GM11168 (cell line): ENCODE measurements around the gene LSP1.

Experiments used
- in situ Hi-C: fragments of 300-500 bp; cut with MboI; formaldehyde crosslinking; loops from one replicate; pipeline ENCODE4 v1.12.0; 2022; ENCODE audit warnings: low sequenced_read_pairs; ENCODE audit not compliant: unreplicated experiment

LSP1 gene

DNA sequence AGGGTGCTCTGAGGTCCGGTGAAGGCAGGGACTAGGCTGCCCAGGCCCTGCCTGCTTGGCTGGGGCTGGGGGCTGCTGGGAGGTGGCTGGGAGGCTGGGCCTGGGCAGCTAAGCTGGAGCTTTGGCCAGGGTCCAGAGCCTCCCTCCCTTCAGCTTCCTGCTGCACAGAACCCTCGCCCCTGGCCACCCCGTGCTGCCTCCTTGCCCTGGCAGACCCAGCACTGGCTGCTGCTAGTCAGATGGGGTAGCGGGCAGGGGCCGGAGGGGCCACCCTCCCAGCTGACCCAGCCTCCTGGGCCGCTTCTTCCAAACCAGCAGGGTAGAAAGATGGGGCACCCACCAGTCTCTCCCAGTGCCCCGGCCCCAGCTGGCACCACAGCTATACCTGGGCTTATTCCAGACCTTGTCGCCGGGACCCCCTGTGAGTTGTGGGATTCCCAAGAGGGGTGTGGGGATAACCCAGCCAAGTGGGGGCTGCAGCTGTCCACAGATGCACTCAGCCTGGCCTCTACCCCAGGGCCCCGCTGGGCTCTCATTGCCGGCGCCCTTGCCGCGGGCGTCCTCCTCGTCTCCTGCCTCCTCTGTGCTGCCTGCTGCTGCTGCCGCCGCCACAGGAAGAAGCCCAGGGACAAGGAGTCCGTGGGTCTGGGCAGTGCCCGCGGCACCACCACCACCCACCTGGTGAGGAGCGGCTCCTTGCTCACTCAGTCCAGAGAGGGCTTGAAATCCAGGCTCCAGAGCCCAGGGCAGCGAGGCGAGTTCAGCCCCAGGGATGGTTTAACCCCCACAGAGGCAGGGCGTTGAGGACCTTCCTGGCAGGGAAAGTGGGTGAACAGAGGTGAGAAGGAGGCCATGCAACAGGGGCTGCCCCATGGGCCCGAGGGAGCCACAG lies 17.9 kb upstream of the LSP1 start, which contains the start of gene SYT8:
TSS of gene SYT8 (plus strand) at position 212 of the 892 bp plus-strand sequence. CDS start at position 328, 116 bp downstream.
- in situ Hi-C loops: no loop called here

DNA sequence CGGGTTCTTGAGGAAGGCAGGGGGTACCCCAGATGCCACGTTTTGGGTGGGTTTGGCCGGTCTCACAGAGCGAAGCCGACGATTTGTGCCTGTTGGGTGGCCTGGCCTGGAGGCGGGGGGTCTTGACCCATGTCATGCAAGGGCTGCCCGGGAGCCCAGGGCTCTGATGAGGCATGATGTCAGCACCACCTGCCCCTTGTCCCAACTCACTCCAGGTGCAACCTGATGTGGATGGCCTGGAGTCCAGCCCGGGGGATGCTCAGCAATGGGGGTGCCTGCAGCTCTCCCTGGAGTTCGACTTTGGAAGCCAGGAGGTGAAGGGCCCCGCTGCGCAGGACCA lies 17.2 kb upstream of the LSP1 start:
- in situ Hi-C loops: no loop called here

DNA sequence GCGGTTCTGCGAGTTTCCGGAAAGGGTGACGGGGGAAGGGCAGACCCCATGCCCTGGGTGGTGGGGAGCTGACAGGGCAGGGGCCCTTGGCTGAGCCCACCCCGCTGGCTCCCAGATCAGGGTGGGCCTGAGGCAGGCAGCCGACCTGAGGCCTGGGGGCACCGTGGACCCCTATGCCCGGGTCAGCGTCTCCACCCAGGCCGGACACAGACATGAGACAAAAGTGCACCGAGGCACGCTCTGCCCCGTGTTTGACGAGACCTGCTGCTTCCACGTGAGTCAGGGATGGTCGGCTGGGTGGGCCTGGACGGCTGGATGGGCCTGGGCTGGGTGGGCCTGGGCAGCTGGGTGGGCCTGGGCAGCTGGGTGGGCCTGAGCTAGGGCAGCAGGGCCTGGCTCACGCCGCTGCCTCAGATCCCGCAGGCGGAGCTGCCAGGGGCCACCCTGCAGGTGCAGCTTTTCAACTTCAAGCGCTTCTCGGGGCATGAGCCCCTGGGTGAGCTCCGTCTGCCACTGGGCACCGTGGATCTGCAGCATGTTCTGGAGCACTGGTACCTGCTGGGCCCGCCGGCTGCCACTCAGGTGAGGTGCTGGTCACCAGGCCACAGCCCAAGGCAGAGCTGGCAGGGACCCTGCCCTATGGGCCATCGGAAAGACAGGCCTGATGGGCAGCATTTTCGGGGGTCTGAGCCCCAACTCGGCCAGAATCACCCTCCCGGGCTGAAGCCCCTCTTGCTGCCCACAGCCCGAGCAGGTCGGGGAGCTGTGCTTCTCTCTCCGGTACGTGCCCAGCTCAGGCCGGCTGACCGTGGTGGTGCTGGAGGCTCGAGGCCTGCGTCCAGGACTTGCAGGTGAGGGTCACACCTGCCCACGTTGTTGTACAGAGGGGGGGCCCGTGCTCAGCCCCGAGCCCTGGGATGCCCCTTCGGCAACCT lies 16.6 kb upstream of the LSP1 start:
- in situ Hi-C loops: no loop called here

DNA sequence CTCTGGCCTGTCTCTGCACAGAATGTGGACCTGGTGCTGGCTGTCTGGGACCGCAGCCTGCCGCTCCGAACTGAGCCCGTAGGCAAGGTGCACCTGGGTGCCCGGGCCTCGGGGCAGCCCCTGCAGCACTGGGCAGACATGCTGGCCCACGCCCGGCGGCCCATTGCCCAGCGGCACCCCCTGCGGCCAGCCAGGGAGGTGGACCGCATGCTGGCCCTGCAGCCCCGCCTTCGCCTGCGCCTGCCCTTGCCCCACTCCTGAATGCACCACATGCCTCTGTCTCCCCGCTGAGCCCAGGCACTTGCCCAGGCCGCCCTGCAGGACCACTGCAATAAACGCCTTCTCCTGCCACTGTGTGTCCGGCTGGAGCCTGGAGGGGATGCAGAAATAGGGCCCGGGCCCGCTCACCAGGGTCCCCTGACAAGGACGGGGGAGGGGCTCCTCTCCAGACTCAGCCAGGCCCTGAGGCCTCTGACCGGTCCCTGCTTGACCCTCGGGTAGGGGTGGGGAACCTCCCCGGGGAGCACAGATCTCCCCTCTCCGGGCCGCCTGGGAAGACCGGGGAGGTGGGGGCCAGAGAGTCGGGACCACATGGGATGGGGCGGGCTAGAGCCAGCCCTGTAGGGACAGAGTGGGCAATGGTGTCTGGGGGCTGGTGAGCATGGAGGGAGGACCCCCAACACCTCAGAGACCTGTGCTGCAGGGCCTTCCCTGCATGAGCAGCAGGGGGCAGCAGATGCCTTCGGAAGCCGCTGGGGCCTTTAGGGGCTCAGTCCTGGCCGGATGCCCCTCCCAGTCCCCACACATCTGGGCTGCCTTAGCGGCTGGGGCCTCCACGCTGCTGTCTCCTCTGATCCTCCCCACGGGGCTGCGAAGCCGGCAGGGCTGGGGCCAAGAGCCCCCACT lies 15.5 kb upstream of the LSP1 start:
- in situ Hi-C loops: no loop called here

DNA sequence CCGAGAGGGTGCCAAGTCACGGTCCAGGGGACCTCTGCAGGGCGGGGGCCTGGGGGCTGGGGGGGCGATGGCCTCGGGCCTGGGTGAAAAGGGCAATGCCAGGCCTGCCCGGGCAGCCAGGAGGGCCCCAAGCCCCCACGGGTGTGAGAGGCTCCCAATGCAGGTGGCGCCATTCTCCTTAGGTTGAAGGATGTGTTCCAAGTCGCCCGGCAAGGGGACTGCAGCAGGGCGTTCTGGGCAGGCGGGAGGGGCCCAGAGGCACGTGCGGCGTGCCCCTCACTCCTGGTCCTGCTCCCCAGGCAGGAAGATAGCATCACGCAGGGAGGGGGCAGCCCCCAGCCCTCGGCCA lies 14.8 kb upstream of the LSP1 start:
- in situ Hi-C loops: no loop called here

DNA sequence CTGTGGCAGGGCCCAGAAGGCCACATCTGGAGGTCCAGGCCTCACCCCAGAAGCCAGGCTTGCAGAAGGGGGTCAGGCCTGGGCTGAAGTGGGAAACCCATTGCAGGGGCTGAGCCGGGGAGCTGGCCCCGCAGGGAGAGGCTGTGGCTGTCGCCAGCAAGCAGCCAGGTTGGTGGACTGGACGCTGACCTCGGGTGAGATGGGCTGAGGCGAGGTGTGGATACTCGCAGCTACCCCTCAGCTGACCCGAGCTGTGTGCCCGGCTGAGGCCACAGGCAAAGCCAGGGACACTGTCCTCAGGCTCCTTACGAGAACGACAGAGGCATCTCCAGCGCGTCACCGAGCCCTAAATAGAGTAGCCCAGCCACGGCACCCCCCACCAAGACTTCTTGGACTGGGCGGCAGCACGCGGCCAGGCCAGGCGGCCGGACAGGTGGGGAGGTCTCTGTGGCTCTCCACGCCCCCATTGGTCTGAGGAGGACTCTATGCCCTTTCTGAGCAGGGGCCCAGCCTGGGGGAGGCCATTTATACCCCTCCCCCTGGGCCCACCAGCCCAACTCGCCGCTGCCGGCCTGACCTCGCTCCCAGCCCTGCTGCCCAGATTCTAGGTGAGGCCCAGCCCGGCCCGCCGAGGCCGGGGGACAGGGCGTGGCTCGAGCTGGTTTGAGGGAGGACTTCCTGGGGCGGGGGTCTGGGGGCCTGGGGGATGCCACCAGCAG lies 14.3 kb upstream of the LSP1 start, which contains the start of gene TNNI2:
TSS of gene TNNI2 (plus strand) at position 556 of the 719 bp plus-strand sequence. CDS start 716 bp downstream, outside the sequence.
- in situ Hi-C loops: no loop called here

DNA sequence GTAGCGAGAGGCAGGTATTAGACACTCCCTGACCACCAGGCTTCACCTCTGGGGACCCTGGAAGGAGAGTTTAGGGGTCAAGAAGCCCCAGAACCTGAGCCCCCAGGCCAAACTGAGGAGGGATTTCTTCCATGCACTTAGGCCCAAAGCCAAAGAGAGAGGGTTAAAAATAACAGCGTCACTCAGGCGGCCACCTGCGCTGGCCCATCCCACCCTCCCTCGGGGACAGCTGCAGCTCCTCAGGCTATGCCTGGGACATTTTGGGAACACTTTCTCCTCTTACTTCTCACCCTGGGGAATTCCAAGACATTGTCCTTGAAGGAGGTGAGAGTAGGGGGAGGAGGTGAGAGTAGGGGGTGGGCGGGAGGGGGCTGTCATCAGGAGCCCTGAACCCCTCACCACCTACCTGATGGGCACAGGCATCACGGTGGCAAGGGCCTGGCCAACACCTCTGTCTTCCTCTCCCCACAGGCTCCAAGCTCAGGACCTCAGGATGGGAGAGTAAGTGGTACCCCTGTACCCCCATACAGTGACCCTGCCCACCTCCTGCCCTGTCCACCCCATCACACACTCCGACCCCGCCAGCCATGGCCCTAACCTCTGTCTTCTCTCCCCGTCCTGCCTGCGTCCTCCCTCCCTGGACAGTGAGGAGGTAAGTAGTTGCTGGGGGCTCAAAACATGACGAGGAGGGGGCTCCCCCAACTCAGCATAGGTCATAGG lies 13.5 kb upstream of the LSP1 start:
- in situ Hi-C loops: no loop called here

DNA sequence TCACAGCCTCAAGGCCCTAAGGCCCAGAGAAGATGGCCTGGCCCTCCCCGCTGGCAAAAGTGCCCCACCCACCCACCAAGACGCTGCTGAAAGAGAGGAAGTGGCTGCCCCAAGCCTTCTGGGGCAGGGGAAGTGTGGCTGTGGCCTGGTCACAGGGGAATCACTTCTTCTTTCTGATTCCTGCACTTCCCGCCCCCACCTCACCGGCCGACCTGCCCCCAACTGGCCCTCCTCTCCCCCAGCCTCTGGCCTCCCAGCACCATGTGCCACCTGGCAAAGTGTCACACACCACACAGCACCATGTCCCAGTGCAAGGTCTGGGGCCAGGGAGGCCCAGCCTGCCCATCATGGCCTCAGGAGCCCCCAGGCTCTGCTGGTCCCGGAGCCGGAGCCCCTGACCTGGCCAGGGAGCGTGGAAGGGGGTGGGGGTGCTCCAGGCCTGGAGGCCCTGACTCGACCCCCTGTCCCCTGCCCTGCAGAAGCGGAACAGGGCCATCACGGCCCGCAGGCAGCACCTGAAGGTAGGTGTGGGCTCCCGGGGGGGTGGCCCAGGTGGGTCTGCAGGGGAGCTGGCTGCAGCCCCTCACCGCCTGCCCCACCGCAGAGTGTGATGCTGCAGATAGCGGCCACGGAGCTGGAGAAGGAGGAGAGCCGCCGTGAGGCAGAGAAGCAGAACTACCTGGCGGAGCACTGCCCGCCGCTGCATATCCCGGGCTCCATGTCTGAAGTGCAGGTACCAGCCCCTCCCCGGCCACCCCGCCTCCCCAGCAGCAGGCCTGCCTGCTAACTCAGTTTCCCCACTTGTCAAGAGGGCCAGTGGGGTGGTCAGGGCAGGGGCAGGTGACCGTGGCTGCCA lies 12.7 kb upstream of the LSP1 start:
- in situ Hi-C loops: no loop called here

DNA sequence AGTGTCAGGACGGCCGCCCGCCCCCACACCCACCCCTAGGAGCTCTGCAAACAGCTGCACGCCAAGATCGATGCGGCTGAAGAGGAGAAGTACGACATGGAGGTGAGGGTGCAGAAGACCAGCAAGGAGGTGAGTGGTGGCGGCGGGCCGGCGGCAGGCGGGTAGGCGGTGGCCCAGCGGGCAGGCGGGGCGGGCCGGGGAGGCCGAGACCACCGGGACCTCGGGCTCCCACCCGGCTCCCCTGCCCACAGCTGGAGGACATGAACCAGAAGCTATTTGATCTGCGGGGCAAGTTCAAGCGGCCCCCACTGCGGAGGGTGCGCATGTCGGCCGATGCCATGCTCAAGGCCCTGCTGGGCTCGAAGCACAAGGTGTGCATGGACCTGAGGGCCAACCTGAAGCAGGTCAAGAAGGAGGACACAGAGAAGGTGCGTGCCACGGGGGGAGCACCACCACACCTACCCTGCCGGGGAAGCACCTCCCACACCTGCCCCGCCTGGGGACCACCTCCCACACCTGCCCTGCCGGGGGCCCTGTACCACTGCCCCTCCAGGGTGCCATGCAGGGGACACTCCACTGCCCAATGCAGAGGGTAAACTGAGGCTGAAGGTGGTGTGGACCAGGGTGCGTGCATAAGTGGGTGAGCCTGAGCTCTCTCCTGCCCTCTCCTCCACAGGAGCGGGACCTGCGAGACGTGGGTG lies 12.0 kb upstream of the LSP1 start:
- in situ Hi-C loops: no loop called here

DNA sequence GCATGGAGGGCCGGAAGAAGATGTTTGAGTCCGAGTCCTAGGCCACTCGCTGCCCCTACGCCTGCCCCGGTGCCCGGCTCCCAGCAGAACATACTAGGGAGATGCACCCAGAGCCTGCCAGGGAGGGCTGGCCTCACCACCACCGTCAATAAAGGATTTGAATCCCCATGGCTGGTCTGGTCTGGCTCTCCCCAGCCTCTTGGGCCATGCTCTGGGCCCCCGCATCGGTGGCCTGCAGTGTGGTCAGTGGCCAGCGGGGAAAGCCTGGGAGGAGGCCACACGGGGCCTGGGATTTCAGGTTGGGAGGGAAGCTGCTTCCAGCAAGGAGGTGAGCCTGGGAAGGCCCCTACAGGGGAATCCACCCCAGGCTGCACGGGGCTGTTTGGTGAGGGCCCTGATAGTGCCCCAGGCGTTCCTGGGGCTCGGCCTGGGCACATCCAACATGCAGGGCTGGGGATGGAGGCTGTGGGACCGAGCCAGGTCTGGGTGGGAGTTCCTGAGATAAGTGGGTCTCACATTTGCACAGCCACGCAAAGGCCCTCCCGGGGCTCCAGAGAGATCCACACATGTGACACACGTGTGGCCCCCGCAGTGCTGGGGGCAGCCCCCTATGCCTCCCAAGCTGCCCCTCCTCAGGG lies 11.3 kb upstream of the LSP1 start:
- in situ Hi-C loops: no loop called here

DNA sequence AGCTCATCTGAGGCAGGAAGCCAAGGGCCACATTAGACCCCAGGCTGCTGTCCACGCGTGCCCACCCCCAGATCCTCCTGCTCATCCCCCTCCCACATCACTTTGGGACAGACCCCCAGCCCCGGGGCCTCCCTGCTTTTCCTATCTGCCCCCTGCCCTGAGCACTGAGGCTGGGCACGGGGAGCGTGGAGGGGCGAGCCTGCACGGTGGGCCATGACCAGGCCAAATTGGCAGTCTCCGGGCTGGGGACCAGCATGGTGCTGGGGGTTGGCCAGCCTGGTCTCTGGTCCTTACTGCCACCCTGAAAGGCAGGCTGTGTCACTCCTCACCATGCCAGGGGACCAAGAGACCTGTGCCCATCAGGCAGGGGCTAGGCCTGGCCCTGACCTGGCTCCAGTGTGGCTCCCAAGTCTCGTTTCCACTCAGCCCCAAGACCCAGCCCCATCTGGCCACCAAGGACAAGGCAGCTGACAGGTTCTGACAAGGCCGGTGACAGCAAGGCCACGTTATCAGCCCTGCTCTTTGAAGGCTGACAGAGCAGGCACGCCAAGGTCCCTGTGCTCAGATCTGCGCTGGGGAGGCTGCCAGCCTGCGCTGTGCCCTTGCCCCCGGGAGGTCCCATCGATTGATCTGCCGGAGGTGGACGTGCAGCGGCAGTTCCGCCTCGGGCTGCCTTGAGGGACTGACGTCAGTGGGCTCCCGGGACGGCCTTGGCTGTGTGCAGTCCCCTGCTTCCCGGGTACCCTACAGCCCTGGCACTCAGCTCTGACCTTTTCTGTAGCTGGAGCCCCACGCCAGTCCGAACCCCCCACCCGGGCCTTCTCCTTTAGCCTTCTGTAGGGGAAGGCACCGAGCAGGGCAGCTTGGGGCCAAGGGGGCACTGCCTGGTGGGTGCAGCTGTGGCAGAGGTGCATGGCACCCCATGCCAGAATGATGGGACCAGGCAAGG lies 10.5 kb upstream of the LSP1 start:
- in situ Hi-C loops: no loop called here

DNA sequence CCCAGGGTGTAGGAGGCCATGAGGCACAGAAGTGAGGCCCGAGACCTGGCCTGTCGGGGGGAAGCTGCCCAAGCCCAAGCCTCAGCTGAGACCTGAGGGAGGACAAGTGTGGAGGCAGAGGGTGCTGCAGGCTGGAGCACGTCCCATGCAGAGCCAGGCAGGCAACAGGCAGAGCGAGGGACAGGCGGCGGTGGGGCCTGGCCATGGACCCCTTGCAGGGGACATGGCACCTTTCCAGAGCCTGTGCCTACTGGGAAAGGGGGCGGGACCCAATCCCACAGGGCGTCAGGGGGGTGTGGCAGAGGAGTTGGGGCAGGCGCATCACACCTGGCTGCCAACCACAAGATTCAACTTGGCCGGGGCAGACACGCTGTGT lies 9.8 kb upstream of the LSP1 start:
- in situ Hi-C loops: no loop called here

DNA sequence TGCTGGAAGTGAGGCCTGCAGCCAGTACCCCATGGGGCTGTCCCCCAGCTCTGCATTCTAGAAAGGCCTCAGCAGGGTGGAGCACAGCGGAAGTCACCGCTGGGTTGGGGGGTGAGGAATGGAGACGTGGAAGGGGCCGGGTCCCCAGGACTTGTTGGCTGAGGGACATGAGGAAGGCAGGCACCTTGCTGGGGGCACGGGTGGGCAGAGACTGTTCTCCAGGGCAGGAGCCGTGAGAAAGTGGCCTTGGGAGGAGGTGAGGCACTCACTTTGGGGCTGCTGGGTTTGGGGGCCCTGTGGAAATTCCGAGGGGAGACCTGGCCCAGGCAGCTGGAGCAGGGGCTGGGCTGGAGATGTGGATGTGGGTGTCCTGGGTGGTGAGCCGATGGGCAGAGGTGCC lies 9.1 kb upstream of the LSP1 start:
- in situ Hi-C loops: no loop called here

DNA sequence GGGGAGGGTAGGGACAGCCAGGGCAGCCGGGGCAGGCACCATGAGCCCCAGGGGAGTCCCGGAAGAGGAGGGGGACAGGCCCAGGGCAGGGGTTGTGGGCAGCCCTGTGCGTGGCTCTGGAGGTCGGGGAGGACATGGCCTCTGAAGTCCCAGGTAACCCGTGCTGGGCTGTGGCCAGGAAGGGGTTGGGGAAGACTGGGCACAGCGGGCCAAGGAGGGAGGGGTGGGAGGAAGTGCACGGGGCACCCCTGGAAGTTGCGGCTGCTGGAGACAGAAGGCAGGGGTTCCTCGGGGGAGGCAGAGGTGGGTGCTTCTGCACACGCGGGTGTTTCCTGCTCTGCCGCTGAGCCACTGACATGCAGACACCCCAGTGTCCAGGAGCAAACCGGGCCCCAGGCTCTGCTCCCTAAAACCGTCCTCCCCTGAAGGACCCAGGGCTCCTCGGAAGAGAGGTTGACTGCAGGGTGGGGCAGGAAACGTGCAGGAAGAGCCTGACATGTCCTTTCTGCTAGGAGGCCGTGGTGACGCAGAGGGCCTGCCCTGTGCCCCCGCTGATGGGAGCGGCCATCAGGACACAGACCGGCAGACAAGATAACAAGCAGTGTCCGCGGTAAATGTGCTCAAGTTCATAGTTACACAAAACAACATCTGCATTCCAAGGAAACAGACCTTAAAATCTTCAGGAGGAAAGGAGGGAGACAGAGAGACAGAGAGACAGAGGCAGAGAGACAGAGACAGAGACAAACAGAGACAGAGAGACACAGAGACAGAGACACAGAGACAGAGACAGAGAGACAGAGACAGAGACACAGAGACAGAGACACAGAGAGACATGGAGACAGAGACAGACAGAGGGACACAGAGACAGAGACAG lies 8.4 kb upstream of the LSP1 start:
- in situ Hi-C loops: no loop called here

DNA sequence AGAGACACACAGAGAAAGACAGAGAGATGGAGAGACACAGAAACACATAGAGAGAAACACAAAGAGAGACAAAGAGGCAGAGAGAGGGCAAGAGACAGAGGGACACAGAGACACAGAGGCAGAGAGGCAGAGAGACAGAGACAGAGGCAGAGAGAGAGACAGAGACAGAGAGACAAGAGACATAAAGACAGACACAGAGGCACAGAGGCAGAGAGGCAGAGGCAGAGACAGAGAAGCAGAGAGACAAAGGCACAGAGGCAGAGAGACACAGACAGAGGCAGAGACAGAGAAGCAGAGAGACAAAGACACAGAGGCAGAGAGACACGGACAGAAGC lies 7.8 kb upstream of the LSP1 start:
- in situ Hi-C loops: no loop called here
